Activated CD4-positive, CD25-positive, alpha-beta regulatory T cell treated with anti-CD3 and anti-CD28 coated beads, Interleukin-2, amount 50 U/mL, for 16 hours (primary cell): ENCODE data around the gene CRTAC1.
A peak's percentile ranks its signal among the peaks of the same experiment; 100 is the strongest.

Experiments
- DNase-seq: peaks from one replicate; pipeline ENCODE4 v3.0.0-alpha.2; 2020; ENCODE audit warnings: low read depth, low spot score

Gene CRTAC1

GRCh38 chr10:98029149-98030092, 1.0 kb downstream of the CRTAC1 start:
- no peak for DNase-seq

GRCh38 chr10:98028168-98028770, 2.2 kb downstream of the CRTAC1 start:
- DNase-seq, result peak; percentile 16

GRCh38 chr10:98023024-98023423, 7.4 kb downstream of the CRTAC1 start:
- no peak for DNase-seq

- no peak for DNase-seq
These were observed 9.6 kb downstream of the CRTAC1 start for GRCh38 chr10:98020784-98021183.

- DNase-seq, result no peak
These were observed 10.2 kb downstream of the CRTAC1 start for GRCh38 chr10:98020254-98020653.

GRCh38 chr10:98019784-98020183, 10.6 kb downstream of the CRTAC1 start:
- no peak for DNase-seq

GRCh38 chr10:98016772-98017475, 13.5 kb downstream of the CRTAC1 start:
- DNase-seq, result no peak

GRCh38 chr10:98013776-98014175, 16.6 kb downstream of the CRTAC1 start:
- DNase-seq, result no peak

- no peak for DNase-seq
These were observed 17.3 kb downstream of the CRTAC1 start for GRCh38 chr10:98013122-98013521.

GRCh38 chr10:98012644-98013043, 17.8 kb downstream of the CRTAC1 start:
- no peak for DNase-seq

GRCh38 chr10:98010939-98011685, 19.3 kb downstream of the CRTAC1 start:
- no peak for DNase-seq

GRCh38 chr10:98006266-98006665, 24.2 kb downstream of the CRTAC1 start:
- DNase-seq, result no peak

GRCh38 chr10:98001736-98002135, 28.7 kb downstream of the CRTAC1 start:
- no peak for DNase-seq

- DNase-seq, result no peak
These were observed 30.1 kb downstream of the CRTAC1 start for GRCh38 chr10:98000346-98000745.

GRCh38 chr10:97999923-98000248, 30.5 kb downstream of the CRTAC1 start:
- DNase-seq, result no peak

- no peak for DNase-seq
These were observed 31.1 kb downstream of the CRTAC1 start for GRCh38 chr10:97999066-97999922.

GRCh38 chr10:97991871-97992270, 38.5 kb downstream of the CRTAC1 start:
- DNase-seq, result no peak

GRCh38 chr10:97981816-97982215, 48.6 kb downstream of the CRTAC1 start:
- DNase-seq, result no peak

GRCh38 chr10:97977673-97978072, 52.7 kb downstream of the CRTAC1 start:
- no peak for DNase-seq

GRCh38 chr10:97975598-97975997, 54.8 kb downstream of the CRTAC1 start:
- no peak for DNase-seq
